Fibroblast of mammary gland (primary cell): Measurements from ENCODE around the gene CDK6.
"Not testable (repeated sequence)": the region's sequence is repeated elsewhere in the genome, so short reads cannot be mapped to it uniquely, and the experiment has no call there.

Experiments used
- DNase-seq: peaks from one replicate; pipeline ENCODE4 v3.0.0-alpha.2; 2010; ENCODE audit warnings: low read depth
- H3K4me3 ChIP-seq: 2 replicates; pipeline ENCODE4 v1.5.1; 2011; ENCODE audit warnings: low read depth, mild to moderate bottlenecking, low read length, moderate library complexity; ENCODE audit not compliant: control insufficient read depth
- CTCF ChIP-seq: conservative IDR thresholded peaks from 2 replicates; pipeline ENCODE4 v1.5.1; 2011; ENCODE audit warnings: low read depth, low read length, inconsistent platforms; ENCODE audit not compliant: control insufficient read depth, insufficient read depth

CDK6 gene

GRCh38 chr7:92836489-92836999 is at the start of gene CDK6:
CDK6 (minus strand) TSS chr7:92836573; CDS start chr7:92833323, 3,250 bp downstream.
- DNase-seq, result peak; percentile 42
- peak within 1 kb of the TSS; percentile 87 for H3K4me3 ChIP-seq
- TF ChIP-seq CTCF, result no peak

GRCh38 chr7:92886039-92886438 is 49.7 kb upstream of the CDK6 start:
- DNase-seq, H3K4me3 ChIP-seq: not testable (repeated sequence)

- H3K4me3 ChIP-seq, result no peak overlapping the region
- no peak for DNase-seq
- TF ChIP-seq CTCF, result no peak
Observed at GRCh38 chr7:92884218-92884617, 47.8 kb upstream of the CDK6 start.

- no peak overlapping the region for H3K4me3 ChIP-seq
- no peak for DNase-seq
- TF ChIP-seq CTCF, result no peak
Observed at GRCh38 chr7:92882760-92883159, 46.4 kb upstream of the CDK6 start.

GRCh38 chr7:92881091-92881485 is 44.7 kb upstream of the CDK6 start:
- no peak for DNase-seq
- no peak overlapping the region for H3K4me3 ChIP-seq
- no peak for TF ChIP-seq CTCF

- peak; percentile 37 for DNase-seq
- TF ChIP-seq CTCF, result peak; percentile 29
- no peak overlapping the region for H3K4me3 ChIP-seq
Observed at GRCh38 chr7:92880212-92881090, 44.1 kb upstream of the CDK6 start.

GRCh38 chr7:92877367-92877766 is 41.0 kb upstream of the CDK6 start:
- TF ChIP-seq CTCF, result no peak
- H3K4me3 ChIP-seq, result no peak overlapping the region
- DNase-seq, result no peak
